ENCODE measurements around the gene CBLL1. TPM values are rescaled to one million over a fixed set of nuclear protein-coding genes. Genes with fewer than 3 reads are reported as not detected.

The CBLL1 gene
- total and polyA plus RNA-seq, 10 of the 15 experiments (the other 5 are each of a cell fraction or from before 2014, with no cell fraction given) = 7.2 to 40.1 (median 23.4) TPM

DNA sequence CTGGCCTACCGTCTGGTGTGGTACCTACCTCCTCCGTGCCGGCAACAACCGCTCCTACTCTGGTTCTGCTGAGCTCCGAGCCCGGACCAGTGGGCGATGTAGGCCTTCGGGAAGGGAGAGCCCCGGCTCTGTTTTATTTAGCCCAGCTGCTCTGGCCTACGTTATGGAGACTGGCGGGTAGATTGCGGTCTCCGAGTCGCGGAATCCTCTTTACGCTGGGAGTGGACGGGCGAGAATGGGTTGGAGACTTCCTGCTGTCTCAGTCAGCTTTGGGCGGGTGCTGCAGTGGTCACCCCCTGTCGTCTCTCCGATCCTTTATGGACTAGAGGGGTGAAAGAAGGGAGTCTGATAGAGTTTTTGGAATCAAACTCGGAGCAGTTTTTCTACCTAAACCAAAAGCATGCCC is 406 bp downstream of the CBLL1 start (continued):
- no peak for TF ChIP-seq ESRRA (IDR thresholded peaks at IDR 0.05; ENCODE audit: low read length)
- no peak; the same call in 1 of the 2 replicates for TF ChIP-seq ASH2L (IDR thresholded peaks at IDR 0.05; ENCODE audit: borderline replicate concordance, low read depth)
- TF ChIP-seq WRNIP1 (IDR thresholded peaks at IDR 0.05; ENCODE audit: borderline replicate concordance, low read depth, low read length) = 0 out of 2 replicates have a peak, but pooled peaks have one; percentile 60
- TF ChIP-seq, protein P1, sequence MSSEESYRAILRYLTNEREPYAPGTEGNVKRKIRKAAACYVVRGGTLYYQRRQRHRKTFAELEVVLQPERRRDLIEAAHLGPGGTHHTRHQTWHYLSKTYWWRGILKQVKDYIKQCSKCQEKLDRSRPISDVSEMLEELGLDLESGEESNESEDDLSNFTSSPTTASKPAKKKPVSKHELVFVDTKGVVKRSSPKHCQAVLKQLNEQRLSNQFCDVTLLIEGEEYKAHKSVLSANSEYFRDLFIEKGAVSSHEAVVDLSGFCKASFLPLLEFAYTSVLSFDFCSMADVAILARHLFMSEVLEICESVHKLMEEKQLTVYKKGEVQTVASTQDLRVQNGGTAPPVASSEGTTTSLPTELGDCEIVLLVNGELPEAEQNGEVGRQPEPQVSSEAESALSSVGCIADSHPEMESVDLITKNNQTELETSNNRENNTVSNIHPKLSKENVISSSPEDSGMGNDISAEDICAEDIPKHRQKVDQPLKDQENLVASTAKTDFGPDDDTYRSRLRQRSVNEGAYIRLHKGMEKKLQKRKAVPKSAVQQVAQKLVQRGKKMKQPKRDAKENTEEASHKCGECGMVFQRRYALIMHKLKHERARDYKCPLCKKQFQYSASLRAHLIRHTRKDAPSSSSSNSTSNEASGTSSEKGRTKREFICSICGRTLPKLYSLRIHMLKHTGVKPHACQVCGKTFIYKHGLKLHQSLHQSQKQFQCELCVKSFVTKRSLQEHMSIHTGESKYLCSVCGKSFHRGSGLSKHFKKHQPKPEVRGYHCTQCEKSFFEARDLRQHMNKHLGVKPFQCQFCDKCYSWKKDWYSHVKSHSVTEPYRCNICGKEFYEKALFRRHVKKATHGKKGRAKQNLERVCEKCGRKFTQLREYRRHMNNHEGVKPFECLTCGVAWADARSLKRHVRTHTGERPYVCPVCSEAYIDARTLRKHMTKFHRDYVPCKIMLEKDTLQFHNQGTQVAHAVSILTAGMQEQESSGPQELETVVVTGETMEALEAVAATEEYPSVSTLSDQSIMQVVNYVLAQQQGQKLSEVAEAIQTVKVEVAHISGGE (CRISPR knock-in tag; IDR thresholded peaks at IDR 0.05) = peak; percentile 65
- no peak for TF ChIP-seq MXI1 (IDR thresholded peaks at IDR 0.05; ENCODE audit: low read depth, low read length)
- TF ChIP-seq SP1 (IDR thresholded peaks at IDR 0.05; ENCODE audit: low read depth, low read length) = no peak
- no peak for TF ChIP-seq HCFC1 (IDR thresholded peaks at IDR 0.05; ENCODE audit: low read length)
- TF ChIP-seq, protein P2, sequence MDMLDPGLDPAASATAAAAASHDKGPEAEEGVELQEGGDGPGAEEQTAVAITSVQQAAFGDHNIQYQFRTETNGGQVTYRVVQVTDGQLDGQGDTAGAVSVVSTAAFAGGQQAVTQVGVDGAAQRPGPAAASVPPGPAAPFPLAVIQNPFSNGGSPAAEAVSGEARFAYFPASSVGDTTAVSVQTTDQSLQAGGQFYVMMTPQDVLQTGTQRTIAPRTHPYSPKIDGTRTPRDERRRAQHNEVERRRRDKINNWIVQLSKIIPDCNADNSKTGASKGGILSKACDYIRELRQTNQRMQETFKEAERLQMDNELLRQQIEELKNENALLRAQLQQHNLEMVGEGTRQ (IDR thresholded peaks at IDR 0.05; ENCODE audit: borderline replicate concordance, low read depth, low read length) = no peak
- TF ChIP-seq CREM (IDR thresholded peaks at IDR 0.05; ENCODE audit: low read depth) = 0 out of 2 replicates have a peak, but pooled peaks have one; percentile 1
- no peak for TF ChIP-seq ZNF622 (IDR thresholded peaks at IDR 0.05)
- 0 out of 2 replicates have a peak, but pooled peaks have one; percentile 39 for TF ChIP-seq RB1 (IDR thresholded peaks at IDR 0.05; ENCODE audit: borderline replicate concordance)
- no peak for TF ChIP-seq FOXM1 (IDR thresholded peaks at IDR 0.05; ENCODE audit: low read depth, low read length)
- TF ChIP-seq BACH1 (IDR thresholded peaks at IDR 0.05; ENCODE audit: borderline replicate concordance) = no peak
- peak; percentile 5; the same call in 1 of the 2 replicates for TF ChIP-seq POLR2AphosphoS5 (IDR thresholded peaks at IDR 0.05; ENCODE audit: low read length)
- no peak for TF ChIP-seq EZH2 (IDR thresholded peaks at IDR 0.05; ENCODE audit: borderline replicate concordance, control insufficient read depth, low read depth, low read length)
- no peak for TF ChIP-seq CBX3 (IDR thresholded peaks at IDR 0.05; ENCODE audit: borderline replicate concordance, low read depth)
- TF ChIP-seq IKZF2 (IDR thresholded peaks at IDR 0.05) = no peak
- TF ChIP-seq CBFB (IDR thresholded peaks at IDR 0.05; ENCODE audit: low read depth) = peak; percentile 69; the same call in 1 of the 2 replicates
- no peak for TF ChIP-seq BMI1 (IDR thresholded peaks at IDR 0.05; ENCODE audit: borderline replicate concordance)
